Muscle layer of colon (tissue), 2 donors: ENCODE measurements around the gene ITPKB.
A peak's percentile ranks its signal among the peaks of the same experiment; 100 is the strongest.
"Not testable (repeated sequence)": the region's sequence is repeated elsewhere in the genome, so short reads cannot be mapped to it uniquely, and the experiment has no call there.

Source experiments
- H3K27ac ChIP-seq: one replicate; pipeline ENCODE4 v1.7.0; 2013; ENCODE audit warnings: low read depth, mild to moderate bottlenecking, low read length, moderate library complexity
- H3K27me3 ChIP-seq, 2 donors: one replicate each; pipeline ENCODE4 v1.7.0; 2013; ENCODE audit warnings: low read length in 2 of 2, mild to moderate bottlenecking in 2 of 2; ENCODE audit not compliant: insufficient read depth in 2 of 2, control insufficient read depth in 1 of 2
- H3K36me3 ChIP-seq: one replicate; pipeline ENCODE4 v1.7.0; 2013; ENCODE audit warnings: mild to moderate bottlenecking, low read length; ENCODE audit not compliant: insufficient read depth
- H3K4me1 ChIP-seq: one replicate; pipeline ENCODE4 v1.7.0; 2013; ENCODE audit warnings: mild to moderate bottlenecking, low read length; ENCODE audit not compliant: insufficient read depth
- H3K4me3 ChIP-seq, 2 donors: one replicate each; pipeline ENCODE4 v1.7.0; 2013; ENCODE audit warnings: low read length in 2 of 2, low read depth in 1 of 2, mild to moderate bottlenecking in 1 of 2, moderate library complexity in 1 of 2
- H3K9ac ChIP-seq: one replicate; pipeline ENCODE4 v1.7.0; 2013; ENCODE audit warnings: low read length
- H3K9me3 ChIP-seq: one replicate; pipeline ENCODE4 v1.7.0; 2013; ENCODE audit warnings: mild to moderate bottlenecking, low read length
- donor health status: abdominal sarcoma.
- donor health status: Adenocarcinoma of cecum.

The ITPKB gene

GRCh38 chr1:226617109-226617508, 122.0 kb downstream of the ITPKB start:
- H3K27ac ChIP-seq = no peak overlapping the region
- H3K36me3 ChIP-seq = no peaks in the 10 kb centered on the region
- H3K4me1 ChIP-seq = no peaks in the 10 kb centered on the region
- no peaks in the 10 kb centered on the region for H3K27me3 ChIP-seq
- no peak overlapping the region for H3K4me3 ChIP-seq
- no peak overlapping the region for H3K9ac ChIP-seq
- no peaks in the 10 kb centered on the region for H3K9me3 ChIP-seq

GRCh38 chr1:226616636-226617035, 122.4 kb downstream of the ITPKB start:
- Histone ChIP-seq H3K9me3 (no peaks in the 10 kb centered on the region), H3K4me3 (no peak overlapping the region), H3K36me3 (no peaks in the 10 kb centered on the region), H3K4me1 (no peaks in the 10 kb centered on the region), H3K27ac (no peak overlapping the region), H3K27me3 (no peaks in the 10 kb centered on the region), H3K9ac (no peak overlapping the region)

- Histone ChIP-seq H3K9me3 (no peaks in the 10 kb centered on the region), H3K4me1 (no peaks in the 10 kb centered on the region), H3K4me3 (no peak overlapping the region)
These were observed 123.2 kb downstream of the ITPKB start for GRCh38 chr1:226615876-226616275.

GRCh38 chr1:226611980-226612379, 127.1 kb downstream of the ITPKB start:
- not testable (repeated sequence) for H3K36me3 ChIP-seq, H3K9ac ChIP-seq, H3K27me3 ChIP-seq, H3K27ac ChIP-seq, H3K9me3 ChIP-seq, H3K4me3 ChIP-seq, H3K4me1 ChIP-seq

More at GRCh38 chr1:226615876-226616275, 123.2 kb downstream of the ITPKB start:
- Histone ChIP-seq H3K27me3 (no peaks in the 10 kb centered on the region), H3K36me3 (no peaks in the 10 kb centered on the region), H3K9ac (no peak overlapping the region), H3K27ac (no peak overlapping the region)

- Histone ChIP-seq H3K36me3 (no peaks in the 10 kb centered on the region), H3K4me3 (no peak overlapping the region), H3K4me1 (peaks cover 6% of the 10 kb centered on the region), H3K27me3 (no peaks in the 10 kb centered on the region), H3K27ac (no peak overlapping the region), H3K9me3 (no peaks in the 10 kb centered on the region), H3K9ac (no peak overlapping the region)
These were observed 127.8 kb downstream of the ITPKB start for GRCh38 chr1:226611301-226611700.

GRCh38 chr1:226610671-226611070, 128.4 kb downstream of the ITPKB start:
- Histone ChIP-seq H3K27ac (no peak overlapping the region), H3K4me1 (peaks cover 9% of the 10 kb centered on the region), H3K9me3 (no peaks in the 10 kb centered on the region), H3K4me3 (no peak overlapping the region), H3K9ac (no peak overlapping the region), H3K36me3 (no peaks in the 10 kb centered on the region), H3K27me3 (no peaks in the 10 kb centered on the region)

- no peak overlapping the region for H3K27ac ChIP-seq
- H3K4me1 ChIP-seq = peaks cover 11% of the 10 kb centered on the region
- H3K27me3 ChIP-seq = no peaks in the 10 kb centered on the region
- no peak overlapping the region for H3K9ac ChIP-seq
- no peaks in the 10 kb centered on the region for H3K36me3 ChIP-seq
- no peak overlapping the region for H3K4me3 ChIP-seq
- no peaks in the 10 kb centered on the region for H3K9me3 ChIP-seq
These were observed 129.1 kb downstream of the ITPKB start for GRCh38 chr1:226609836-226610455.

- no peaks in the 10 kb centered on the region for H3K36me3 ChIP-seq
- H3K4me1 ChIP-seq = peaks cover 21% of the 10 kb centered on the region
- no peaks in the 10 kb centered on the region for H3K27me3 ChIP-seq
- H3K4me3 ChIP-seq = no peak overlapping the region
- H3K9ac ChIP-seq = no peak overlapping the region
- no peak overlapping the region for H3K27ac ChIP-seq
- no peaks in the 10 kb centered on the region for H3K9me3 ChIP-seq
These were observed 130.2 kb downstream of the ITPKB start for GRCh38 chr1:226608699-226609505.

- Histone ChIP-seq H3K27me3 (no peaks in the 10 kb centered on the region), H3K9ac (no peak overlapping the region), H3K27ac (no peak overlapping the region), H3K4me1 (peaks cover 31% of the 10 kb centered on the region), H3K36me3 (no peaks in the 10 kb centered on the region), H3K4me3 (no peak overlapping the region), H3K9me3 (no peaks in the 10 kb centered on the region)
These were observed 131.3 kb downstream of the ITPKB start for GRCh38 chr1:226607821-226608220.

- Histone ChIP-seq H3K4me3 (no peak overlapping the region), H3K9me3 (no peaks in the 10 kb centered on the region), H3K36me3 (no peaks in the 10 kb centered on the region), H3K27me3 (no peaks in the 10 kb centered on the region), H3K9ac (no peak overlapping the region), H3K27ac (peak overlapping the region; percentile 68), H3K4me1 (peaks cover 36% of the 10 kb centered on the region)
These were observed 131.8 kb downstream of the ITPKB start for GRCh38 chr1:226607268-226607660.

- Histone ChIP-seq H3K27ac (peak overlapping the region; percentile 68), H3K4me3 (no peak overlapping the region), H3K27me3 (no peaks in the 10 kb centered on the region), H3K4me1 (peaks cover 38% of the 10 kb centered on the region), H3K9ac (no peak overlapping the region), H3K9me3 (no peaks in the 10 kb centered on the region), H3K36me3 (no peaks in the 10 kb centered on the region)
These were observed 132.5 kb downstream of the ITPKB start for GRCh38 chr1:226606311-226607267.
